ENCODE results near the gene DAPK2.
"Not testable (repeated sequence)": the region's sequence is repeated elsewhere in the genome, so short reads cannot be mapped to it uniquely, and the experiment has no call there.

DAPK2 gene
- 0.22 to 11.4 reads per million in 2 experiments for total RNA-seq

- peak; percentile 37 for DNase-seq (ENCODE audit: low read depth)
Observed at GRCh38 chr15:64046421-64047153, at the start of gene DAPK2. TSS of gene DAPK2 (minus strand) at chr15:64046485. CDS start at chr15:64040261, 6,224 bp downstream.

- DNase-seq (ENCODE audit: low read depth): no peak
Observed at GRCh38 chr15:64095431-64095794, 49.1 kb upstream of the DAPK2 start.

GRCh38 chr15:64093627-64094417 is 47.5 kb upstream of the DAPK2 start, which contains the start of gene CIAO2A:
TSS of gene CIAO2A (minus strand) at chr15:64093838. CDS start at chr15:64093768, 70 bp downstream.
- DNase-seq (ENCODE audit: low read depth): peak; percentile 87

GRCh38 chr15:64092864-64093626 is 46.8 kb upstream of the DAPK2 start:
- DNase-seq (ENCODE audit: low read depth): peak; percentile 1

- DNase-seq (ENCODE audit: low read depth): no peak
Observed at GRCh38 chr15:64092075-64092820, 46.0 kb upstream of the DAPK2 start.

GRCh38 chr15:64090527-64090926 is 44.2 kb upstream of the DAPK2 start:
- DNase-seq (ENCODE audit: low read depth): no peak

- no peak for DNase-seq (ENCODE audit: low read depth)
Observed at GRCh38 chr15:64089543-64090280, 43.4 kb upstream of the DAPK2 start.

GRCh38 chr15:64082757-64083156 is 36.5 kb upstream of the DAPK2 start:
- DNase-seq (ENCODE audit: low read depth): no peak

- not testable (repeated sequence) for DNase-seq (ENCODE audit: low read depth)
Observed at GRCh38 chr15:64073496-64073895, 27.2 kb upstream of the DAPK2 start.

- no peak for DNase-seq (ENCODE audit: low read depth)
Observed at GRCh38 chr15:64072812-64073211, 26.5 kb upstream of the DAPK2 start.

- DNase-seq (ENCODE audit: low read depth): no peak
Observed at GRCh38 chr15:64071931-64072765, 25.9 kb upstream of the DAPK2 start.

- no peak for DNase-seq (ENCODE audit: low read depth)
Observed at GRCh38 chr15:64070965-64071851, 24.9 kb upstream of the DAPK2 start.

- DNase-seq (ENCODE audit: low read depth): no peak
Observed at GRCh38 chr15:64070106-64070505, 23.8 kb upstream of the DAPK2 start.

GRCh38 chr15:64068133-64068532 is 21.8 kb upstream of the DAPK2 start:
- no peak for DNase-seq (ENCODE audit: low read depth)

GRCh38 chr15:64067564-64068030 is 21.3 kb upstream of the DAPK2 start:
- peak; percentile 41 for DNase-seq (ENCODE audit: low read depth)

- no peak for DNase-seq (ENCODE audit: low read depth)
Observed at GRCh38 chr15:64066451-64066850, 20.2 kb upstream of the DAPK2 start.

- DNase-seq (ENCODE audit: low read depth): no peak
Observed at GRCh38 chr15:64060716-64061115, 14.4 kb upstream of the DAPK2 start.

- DNase-seq (ENCODE audit: low read depth): not testable (repeated sequence)
Observed at GRCh38 chr15:64059104-64059503, 12.8 kb upstream of the DAPK2 start.

GRCh38 chr15:64058279-64058678 is 12.0 kb upstream of the DAPK2 start:
- DNase-seq (ENCODE audit: low read depth): no peak

All from T follicular helper cell (primary cell).